HG03175 (cell line): Measurements from ENCODE around the gene SLC8B1.

Source experiments
- ATAC-seq: cut with Tn5 transposase; IDR thresholded peaks from one replicate; pipeline ENCODE4 v1.9.1; 2021; ENCODE audit warnings: mild to moderate bottlenecking, moderate library complexity; ENCODE audit not compliant: unreplicated experiment

The SLC8B1 gene

GRCh38 chr12:113249546-113249945 is 85.4 kb downstream of the SLC8B1 start:
- no peak for ATAC-seq

GRCh38 chr12:113248842-113249435 is 86.0 kb downstream of the SLC8B1 start:
- ATAC-seq, result no peak
